Testis (tissue), 2 donors: ENCODE results near the gene RGS6.

Experiments used
- CTCF ChIP-seq, 3 experiments: fragments of 450-650 bp in 2 of 3; fragments of 200-600 bp in 1 of 3; sonication (generic) in 1 of 3; IDR thresholded peaks; one replicate each; pipeline ENCODE4 v1.5.1; 2016 to 2019; ENCODE audit warnings: antibody characterized with exemption in 3 of 3, mild to moderate bottlenecking in 2 of 3, moderate library complexity in 1 of 3
- POLR2A ChIP-seq: fragments of 450-650 bp; IDR thresholded peaks from one replicate; pipeline ENCODE4 v1.6.1; 2017; ENCODE audit warnings: antibody characterized with exemption, mild to moderate bottlenecking, moderate library complexity

GRCh38 chr14:72222046-72222445 is 289.8 kb downstream of the RGS6 start:
- no peak for TF ChIP-seq CTCF (IDR thresholded peaks at IDR 0.05)
- TF ChIP-seq POLR2A = no peak
